ENCODE measurements around the gene IL37. TPM values are rescaled to one million over a fixed set of nuclear protein-coding genes. Genes with fewer than 3 reads are reported as not detected.

The IL37 gene
- total and polyA plus RNA-seq, 12 donors = 0.33 TPM; not detected in 11

GRCh38 chr2:112942654-112943002 is 31.7 kb downstream of the IL37 start:
- Histone ChIP-seq H3K4me1 (replicated peaks in 1 of 2) (no peaks in the 10 kb centered on the region), H3K9me3 (replicated peaks in 1 of 3) (peaks cover 0 to 7% (median 0%) of the 10 kb centered on the region in 3 donors), H3K4me3 (no peak overlapping the region), H3K27me3 (peaks cover 3% of the 10 kb centered on the region), H3K36me3 (replicated peaks in 1 of 2) (no peaks in the 10 kb centered on the region), H3K27ac (no peak overlapping the region)
- intact Hi-C loops (cut with DNase I) = loop anchor here in 1 of 2 donors (5.0 kb wide), 1 partner anchor 195 kb away; no protein-coding TSS in a partner anchor
- TF ChIP-seq POLR2A (IDR thresholded peaks at IDR 0.05) (no peak), CTCF (IDR thresholded peaks at IDR 0.05) (no peak)
- no peak for DNase-seq
- WGBS, 4 donors = 52 to 62% (median 58%) methylated on average over 2 of the region's 2 CpGs

- no peak overlapping the region for H3K27ac ChIP-seq
- no peaks in the 10 kb centered on the region for H3K36me3 ChIP-seq (replicated peaks in 1 of 2)
- WGBS, 4 donors = 82 to 86% (median 85%) methylated on average over 1 of the region's 1 CpG
- peaks cover 0 to 7% (median 0%) of the 10 kb centered on the region in 3 donors for H3K9me3 ChIP-seq (replicated peaks in 1 of 3)
- no peak for DNase-seq
- H3K27me3 ChIP-seq = peaks cover 3% of the 10 kb centered on the region
- intact Hi-C loops (cut with DNase I) = loop anchor here in 1 of 2 donors (5.0 kb wide), 1 partner anchor 198 kb away; no protein-coding TSS in a partner anchor
- TF ChIP-seq CTCF (IDR thresholded peaks at IDR 0.05) (no peak), POLR2A (IDR thresholded peaks at IDR 0.05) (no peak)
- H3K4me1 ChIP-seq (replicated peaks in 1 of 2) = no peaks in the 10 kb centered on the region
- no peak overlapping the region for H3K4me3 ChIP-seq
Observed at GRCh38 chr2:112944971-112945370, 34.0 kb downstream of the IL37 start.

GRCh38 chr2:112946086-112946485 is 35.1 kb downstream of the IL37 start:
- Histone ChIP-seq H3K27ac (no peak overlapping the region), H3K36me3 (replicated peaks in 1 of 2) (no peaks in the 10 kb centered on the region), H3K4me1 (replicated peaks in 1 of 2) (no peaks in the 10 kb centered on the region), H3K4me3 (no peak overlapping the region), H3K9me3 (replicated peaks in 1 of 3) (peaks cover 0 to 7% (median 0%) of the 10 kb centered on the region in 3 donors), H3K27me3 (peaks cover 3% of the 10 kb centered on the region)
- no peak for TF ChIP-seq CTCF (IDR thresholded peaks at IDR 0.05)
- no peak for TF ChIP-seq POLR2A (IDR thresholded peaks at IDR 0.05)
- no peak for DNase-seq
- 76 to 83% (median 80%) methylated on average over 2 of the region's 2 CpGs for WGBS, 4 donors
- intact Hi-C loops (cut with DNase I) = no loop called here

GRCh38 chr2:112947374-112947773 is 36.4 kb downstream of the IL37 start:
- DNase-seq = no peak
- Histone ChIP-seq H3K9me3 (replicated peaks in 1 of 3) (peaks cover 0 to 7% (median 0%) of the 10 kb centered on the region in 3 donors), H3K4me1 (replicated peaks in 1 of 2) (no peaks in the 10 kb centered on the region), H3K27ac (no peak overlapping the region), H3K27me3 (no peaks in the 10 kb centered on the region), H3K4me3 (no peak overlapping the region), H3K36me3 (replicated peaks in 1 of 2) (no peaks in the 10 kb centered on the region)
- 32 to 43% (median 43%) methylated on average over 2 of the region's 2 CpGs for WGBS, 4 donors
- intact Hi-C loops (cut with DNase I) = no loop called here
- no peak for TF ChIP-seq POLR2A (IDR thresholded peaks at IDR 0.05)

- Histone ChIP-seq H3K4me3 (no peak overlapping the region), H3K36me3 (replicated peaks in 1 of 2) (no peaks in the 10 kb centered on the region), H3K27me3 (no peaks in the 10 kb centered on the region), H3K4me1 (replicated peaks in 1 of 2) (no peaks in the 10 kb centered on the region), H3K27ac (no peak overlapping the region), H3K9me3 (replicated peaks in 1 of 3) (peaks cover 0 to 7% (median 0%) of the 10 kb centered on the region in 3 donors)
- 72 to 83% (median 80%) methylated on average over 8 of the region's 8 CpGs for WGBS, 4 donors
- intact Hi-C loops (cut with DNase I) = no loop called here
- no peak for TF ChIP-seq CTCF (IDR thresholded peaks at IDR 0.05)
- TF ChIP-seq POLR2A (IDR thresholded peaks at IDR 0.05) = no peak
- DNase-seq = no peak
Observed at GRCh38 chr2:112949456-112949855, 38.5 kb downstream of the IL37 start.

Measured in adrenal gland (tissue), 12 donors.